Esophagus squamous epithelium (tissue), 4 donors: ENCODE data around the gene RBMS3.

Experiments
- POLR2A ChIP-seq, 4 donors: fragments of 450-650 bp; IDR thresholded peaks; one replicate each; pipeline ENCODE4 v1.6.1; 2017; ENCODE audit warnings: antibody characterized with exemption in 4 of 4, mild to moderate bottlenecking in 4 of 4, moderate library complexity in 3 of 4
- TF ChIP-seq, protein P1 (sequence below), 6 experiments: fragments of 450-650 bp in 4 of 6; fragments of 200-600 bp in 2 of 6; sonication (generic) in 2 of 6; IDR thresholded peaks; one replicate each; pipeline ENCODE4 v1.5.1; 2016 to 2019; ENCODE audit warnings: antibody characterized with exemption in 6 of 6, mild to moderate bottlenecking in 4 of 6, moderate library complexity in 4 of 6

DNA sequence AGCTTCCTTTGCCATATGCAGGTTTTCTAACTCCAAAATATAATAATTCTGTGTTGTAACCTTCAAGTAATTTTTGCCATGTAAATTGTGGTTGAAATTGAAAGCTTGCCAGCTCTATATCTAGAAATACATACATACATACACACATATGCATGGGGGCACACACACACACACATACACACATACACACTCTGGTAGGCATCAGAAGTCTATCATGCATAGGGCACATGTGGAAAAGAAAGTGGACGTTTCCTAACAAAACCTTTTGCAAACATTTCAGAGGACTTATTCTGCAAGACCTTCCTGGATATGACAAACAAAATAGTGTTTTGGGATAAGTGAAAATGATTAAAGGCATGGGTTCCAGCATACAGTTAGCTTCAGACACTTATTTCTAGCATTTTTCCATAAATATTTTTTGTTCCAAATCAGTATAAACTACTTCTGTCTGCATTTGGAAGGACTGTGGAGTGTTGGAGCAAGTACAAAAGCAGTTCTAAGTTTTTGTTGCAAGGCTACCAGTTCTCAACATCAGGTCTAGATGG is 578.9 kb downstream of the RBMS3 start:
- no peak for TF ChIP-seq POLR2A (IDR thresholded peaks at IDR 0.05)
- TF ChIP-seq, protein P1, sequence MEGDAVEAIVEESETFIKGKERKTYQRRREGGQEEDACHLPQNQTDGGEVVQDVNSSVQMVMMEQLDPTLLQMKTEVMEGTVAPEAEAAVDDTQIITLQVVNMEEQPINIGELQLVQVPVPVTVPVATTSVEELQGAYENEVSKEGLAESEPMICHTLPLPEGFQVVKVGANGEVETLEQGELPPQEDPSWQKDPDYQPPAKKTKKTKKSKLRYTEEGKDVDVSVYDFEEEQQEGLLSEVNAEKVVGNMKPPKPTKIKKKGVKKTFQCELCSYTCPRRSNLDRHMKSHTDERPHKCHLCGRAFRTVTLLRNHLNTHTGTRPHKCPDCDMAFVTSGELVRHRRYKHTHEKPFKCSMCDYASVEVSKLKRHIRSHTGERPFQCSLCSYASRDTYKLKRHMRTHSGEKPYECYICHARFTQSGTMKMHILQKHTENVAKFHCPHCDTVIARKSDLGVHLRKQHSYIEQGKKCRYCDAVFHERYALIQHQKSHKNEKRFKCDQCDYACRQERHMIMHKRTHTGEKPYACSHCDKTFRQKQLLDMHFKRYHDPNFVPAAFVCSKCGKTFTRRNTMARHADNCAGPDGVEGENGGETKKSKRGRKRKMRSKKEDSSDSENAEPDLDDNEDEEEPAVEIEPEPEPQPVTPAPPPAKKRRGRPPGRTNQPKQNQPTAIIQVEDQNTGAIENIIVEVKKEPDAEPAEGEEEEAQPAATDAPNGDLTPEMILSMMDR (IDR thresholded peaks at IDR 0.05): no peak
